ENCODE results near the gene PCBP3. TPM values are rescaled to one million over a fixed set of nuclear protein-coding genes. Genes with fewer than 3 reads are reported as not detected.

The PCBP3 gene
- polyA plus RNA-seq, 1 donor (not counting 4 experiments of a cell fraction or from before 2014, with no cell fraction given): 0.25 TPM

DNA sequence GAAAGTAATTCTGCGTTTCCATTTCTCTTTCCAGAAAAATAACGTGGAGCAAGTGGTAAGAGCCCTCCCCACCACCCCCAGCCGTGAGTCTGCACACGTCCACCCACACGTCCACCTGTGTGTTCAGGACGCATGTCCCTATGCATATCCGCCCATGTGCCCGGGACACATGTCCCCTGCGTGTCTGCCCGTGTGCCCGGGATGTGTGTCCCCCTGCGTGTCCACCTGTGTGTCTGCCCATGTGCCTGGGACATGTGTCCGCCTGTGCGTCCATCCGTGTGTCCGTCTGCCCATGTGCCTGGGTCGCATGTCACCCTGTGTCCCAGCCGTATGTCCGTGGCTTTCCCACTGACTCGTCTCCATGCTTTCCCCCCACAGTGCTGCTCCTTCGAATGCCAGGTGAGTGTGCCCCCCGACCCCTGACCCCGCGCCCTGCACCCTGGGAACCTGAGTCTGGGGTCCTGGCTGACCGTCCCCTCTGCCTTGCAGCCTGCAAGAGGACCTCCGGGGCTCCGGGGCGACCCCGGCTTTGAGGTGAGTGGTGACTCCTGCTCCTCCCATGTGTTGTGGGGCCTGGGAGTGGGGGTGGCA is 343.7 kb downstream of the PCBP3 start:
- Histone ChIP-seq H3K4me2 (ENCODE audit: control insufficient read depth, extremely low read depth, insufficient read depth, low read depth, low read length) (no peak overlapping the region), H2AFZ (ENCODE audit: control insufficient read depth, low read length) (no peak overlapping the region), H3K9me1 (ENCODE audit: control insufficient read depth, extremely low read depth, insufficient read depth, low read length) (no peaks in the 10 kb centered on the region), H3K4me1 (ENCODE audit: control insufficient read depth, extremely low read depth, insufficient read depth, low read length) (no peaks in the 10 kb centered on the region), H3K4me3 (ENCODE audit: control insufficient read depth in 2 of 3, extremely low read depth in 1 of 3, insufficient read depth in 2 of 3, low read depth in 1 of 3, low read length in 3 of 3) (no peak overlapping the region), H3K27me3 (ENCODE audit: control insufficient read depth, extremely low read depth, insufficient read depth, low read length) (peaks cover 16% of the 10 kb centered on the region), H3K27ac (ENCODE audit: control insufficient read depth, insufficient read depth, low read length) (no peak overlapping the region), H4K20me1 (ENCODE audit: control insufficient read depth, extremely low read depth, insufficient read depth, low read length) (no peaks in the 10 kb centered on the region), H3K79me2 (ENCODE audit: control insufficient read depth, insufficient read depth, low read length) (no peaks in the 10 kb centered on the region), H3K9me3 (ENCODE audit: control insufficient read depth, low read depth, low read length) (no peaks in the 10 kb centered on the region), H3K36me3 (ENCODE audit: control insufficient read depth in 2 of 2, extremely low read depth in 1 of 2, insufficient read depth in 2 of 2, low read length in 2 of 2) (no peaks in the 10 kb centered on the region), H3K9ac (ENCODE audit: control insufficient read depth, extremely low read depth, insufficient read depth, low read length) (no peak overlapping the region)
- TF ChIP-seq CTCF (optimal IDR thresholded peaks at IDR 0.05 in 1 of 3, IDR thresholded peaks at IDR 0.05 in 1 of 3, conservative IDR thresholded peaks at IDR 0.05 in 1 of 3; ENCODE audit: extremely low read depth in 1 of 3, insufficient read depth in 2 of 3, low read length in 3 of 3) (no peak), EZH2 (IDR thresholded peaks at IDR 0.05; ENCODE audit: low read length) (no peak)
- FAIRE-seq (no peak), DNase-seq (ENCODE audit: low read depth, low spot score) (no peak)
- dilution Hi-C loops (cut with MboI; ENCODE audit: extremely low pct_ligation_motif_present, low sequenced_read_pairs): no loop called here

- Histone ChIP-seq H3K9me1 (ENCODE audit: control insufficient read depth, extremely low read depth, insufficient read depth, low read length) (no peaks in the 10 kb centered on the region), H3K79me2 (ENCODE audit: control insufficient read depth, insufficient read depth, low read length) (no peaks in the 10 kb centered on the region), H3K9me3 (ENCODE audit: control insufficient read depth, low read depth, low read length) (no peaks in the 10 kb centered on the region), H3K27ac (ENCODE audit: control insufficient read depth, insufficient read depth, low read length) (no peak overlapping the region), H3K4me2 (ENCODE audit: control insufficient read depth, extremely low read depth, insufficient read depth, low read depth, low read length) (no peak overlapping the region), H3K4me1 (ENCODE audit: control insufficient read depth, extremely low read depth, insufficient read depth, low read length) (no peaks in the 10 kb centered on the region), H3K27me3 (ENCODE audit: control insufficient read depth, extremely low read depth, insufficient read depth, low read length) (peaks cover 6% of the 10 kb centered on the region), H4K20me1 (ENCODE audit: control insufficient read depth, extremely low read depth, insufficient read depth, low read length) (no peaks in the 10 kb centered on the region), H3K4me3 (ENCODE audit: control insufficient read depth in 2 of 3, extremely low read depth in 1 of 3, insufficient read depth in 2 of 3, low read depth in 1 of 3, low read length in 3 of 3) (no peak overlapping the region), H3K36me3 (ENCODE audit: control insufficient read depth in 2 of 2, extremely low read depth in 1 of 2, insufficient read depth in 2 of 2, low read length in 2 of 2) (no peaks in the 10 kb centered on the region), H2AFZ (ENCODE audit: control insufficient read depth, low read length) (no peak overlapping the region), H3K9ac (ENCODE audit: control insufficient read depth, extremely low read depth, insufficient read depth, low read length) (no peak overlapping the region)
- DNase-seq (ENCODE audit: low read depth, low spot score) (no peak), FAIRE-seq (no peak)
- dilution Hi-C loops (cut with MboI; ENCODE audit: extremely low pct_ligation_motif_present, low sequenced_read_pairs): no loop called here
- TF ChIP-seq CTCF (optimal IDR thresholded peaks at IDR 0.05 in 1 of 3, IDR thresholded peaks at IDR 0.05 in 1 of 3, conservative IDR thresholded peaks at IDR 0.05 in 1 of 3; ENCODE audit: extremely low read depth in 1 of 3, insufficient read depth in 2 of 3, low read length in 3 of 3): no peak
- no peak for TF ChIP-seq EZH2 (IDR thresholded peaks at IDR 0.05; ENCODE audit: low read length)
Measured at GRCh38 chr21:45988366-45989347, 345.1 kb downstream of the PCBP3 start.
